ENCODE data around the gene YKT6.
"Not testable (repeated sequence)": the region's sequence is repeated elsewhere in the genome, so short reads cannot be mapped to it uniquely, and the experiment has no call there.

YKT6 gene

DNA sequence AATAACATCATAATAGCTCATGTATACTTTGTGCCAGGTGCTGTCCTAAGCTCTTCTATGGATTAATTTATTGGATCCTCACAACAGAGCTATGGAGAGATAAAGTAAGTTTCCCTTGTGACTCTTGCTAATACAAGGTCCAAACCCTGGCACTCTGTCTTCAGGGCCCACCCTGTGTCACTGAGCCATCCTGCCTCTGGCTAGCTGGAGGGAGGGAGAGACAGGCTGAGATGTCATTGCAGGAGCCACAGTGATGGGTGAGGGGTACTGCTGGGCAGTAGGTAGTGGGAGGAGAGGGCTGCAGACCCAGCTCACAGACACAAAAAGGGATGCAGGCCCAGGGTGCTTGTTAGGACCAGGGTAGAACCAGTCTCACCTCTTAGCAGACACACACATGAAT lies 28.4 kb upstream of the YKT6 start:
- DNase-seq (ENCODE audit: low spot score), result no peak

DNA sequence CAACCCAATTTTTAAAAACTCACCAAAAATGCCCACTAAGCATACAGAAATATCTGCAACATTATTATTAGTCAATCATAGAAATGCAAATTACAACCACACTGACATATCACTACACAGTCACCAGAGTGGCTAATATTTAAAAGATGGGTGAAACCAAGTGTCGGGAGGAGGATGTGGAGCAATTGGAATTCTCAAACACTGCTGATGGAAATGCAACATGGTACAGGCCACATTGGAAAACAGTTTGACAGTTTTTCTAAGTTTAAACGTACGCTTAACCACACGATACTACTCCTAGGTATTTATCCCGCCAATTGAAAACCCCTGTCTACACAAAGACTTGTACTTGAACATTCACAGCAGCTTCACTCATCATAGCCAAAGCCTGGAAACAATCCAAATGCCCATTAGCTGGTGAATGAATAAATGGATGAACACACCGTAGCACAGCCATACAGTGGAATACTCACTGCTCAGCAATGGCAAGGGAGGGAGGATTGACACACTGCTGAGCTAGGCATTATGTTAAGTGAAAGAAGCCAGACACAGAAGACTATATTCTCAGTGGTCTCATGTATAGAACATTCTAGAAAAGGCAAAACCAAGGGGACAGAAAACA lies 27.9 kb upstream of the YKT6 start:
- no peak for DNase-seq (ENCODE audit: low spot score)

DNA sequence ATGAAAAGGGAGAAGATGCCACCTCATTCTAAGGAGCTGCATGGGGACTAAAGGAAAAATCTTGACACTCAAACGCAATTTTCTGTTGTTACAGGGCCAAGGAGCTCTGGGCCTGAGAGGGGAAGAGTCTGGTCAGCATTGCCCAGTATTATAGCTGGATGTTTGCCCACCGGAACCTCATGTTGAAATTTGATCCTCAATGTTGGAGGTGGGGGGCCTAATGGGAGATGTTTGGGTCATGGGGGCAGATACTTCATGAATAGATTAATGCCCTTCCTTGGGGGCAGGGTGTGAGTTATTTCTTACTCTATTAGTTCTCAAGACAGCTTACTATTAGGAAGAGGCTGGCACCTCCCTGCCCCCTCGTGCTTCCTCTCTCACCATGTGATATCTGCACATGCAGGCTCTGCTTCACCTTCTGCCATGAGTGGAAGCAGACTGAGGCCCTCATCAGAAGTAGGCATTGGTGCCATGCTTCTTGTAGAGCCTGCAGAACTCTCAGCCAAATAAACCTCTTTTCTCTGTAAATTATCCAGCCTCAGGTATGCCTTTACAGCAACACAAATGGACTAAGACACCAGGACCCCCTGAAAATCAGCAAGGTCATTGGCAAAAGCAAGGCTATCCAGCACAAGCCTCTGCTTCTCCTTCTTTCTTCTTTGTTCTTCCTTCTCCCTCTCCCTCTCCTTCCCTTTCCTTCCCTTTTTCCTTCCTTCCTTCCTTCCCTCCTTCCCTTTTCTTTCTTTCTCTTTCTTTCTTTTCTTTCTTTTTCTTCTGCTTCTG lies 26.7 kb upstream of the YKT6 start:
- no peak for DNase-seq (ENCODE audit: low spot score)

DNA sequence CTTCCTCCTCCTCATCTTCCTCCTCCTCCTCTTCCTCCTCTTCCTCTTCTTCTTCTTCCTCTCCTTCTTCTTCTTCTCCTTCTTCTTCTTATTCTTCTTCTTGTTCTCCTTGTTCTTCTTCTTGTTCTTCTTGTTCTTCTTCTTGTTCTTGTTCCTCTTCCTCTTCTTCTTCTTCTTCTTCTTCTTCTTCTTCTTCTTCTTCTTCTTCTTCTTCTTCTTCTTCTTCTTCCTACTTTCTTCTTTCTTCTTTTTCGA lies 26.2 kb upstream of the YKT6 start:
- not testable (repeated sequence) for DNase-seq (ENCODE audit: low spot score)

DNA sequence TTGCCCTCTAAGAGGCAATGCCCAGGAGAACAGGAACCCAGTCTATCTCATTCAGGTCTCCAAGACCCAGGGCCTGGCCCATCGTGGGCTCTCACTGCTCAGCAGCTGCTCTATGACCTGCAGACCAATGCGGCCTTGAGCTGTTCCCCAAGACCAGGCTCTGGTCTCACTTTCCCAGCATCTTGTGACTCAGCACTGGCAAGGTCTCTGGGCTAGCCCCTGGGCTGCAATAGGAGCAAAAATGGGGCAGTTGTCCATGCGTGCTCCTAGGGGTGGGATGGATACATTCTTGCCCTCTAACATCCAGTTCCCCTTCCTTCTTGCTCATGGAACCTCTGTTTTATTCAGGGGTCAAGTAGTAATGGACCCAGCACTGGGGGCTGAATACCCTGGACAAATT lies 25.0 kb upstream of the YKT6 start:
- no peak for DNase-seq (ENCODE audit: low spot score)

DNA sequence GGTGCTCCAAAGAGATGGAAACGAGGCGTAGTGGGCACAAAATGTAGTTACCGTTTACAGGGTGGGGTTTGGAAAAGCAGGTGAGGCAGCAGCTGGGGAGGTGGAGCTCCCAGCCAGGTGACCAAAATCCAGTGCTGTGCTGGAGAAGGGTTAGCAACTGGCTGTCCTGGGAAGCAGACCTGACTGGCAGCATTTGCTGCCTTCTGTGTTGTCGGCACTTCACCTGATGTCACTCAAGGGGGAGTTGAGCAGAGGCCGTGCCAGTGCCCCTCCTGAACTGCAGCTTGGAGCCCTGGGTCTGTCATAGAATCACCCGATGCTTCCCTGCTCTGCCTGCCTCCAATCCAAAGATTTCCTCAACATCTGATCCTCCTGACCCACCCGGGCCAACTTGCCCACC lies 24.3 kb upstream of the YKT6 start:
- no peak for DNase-seq (ENCODE audit: low spot score)

DNA sequence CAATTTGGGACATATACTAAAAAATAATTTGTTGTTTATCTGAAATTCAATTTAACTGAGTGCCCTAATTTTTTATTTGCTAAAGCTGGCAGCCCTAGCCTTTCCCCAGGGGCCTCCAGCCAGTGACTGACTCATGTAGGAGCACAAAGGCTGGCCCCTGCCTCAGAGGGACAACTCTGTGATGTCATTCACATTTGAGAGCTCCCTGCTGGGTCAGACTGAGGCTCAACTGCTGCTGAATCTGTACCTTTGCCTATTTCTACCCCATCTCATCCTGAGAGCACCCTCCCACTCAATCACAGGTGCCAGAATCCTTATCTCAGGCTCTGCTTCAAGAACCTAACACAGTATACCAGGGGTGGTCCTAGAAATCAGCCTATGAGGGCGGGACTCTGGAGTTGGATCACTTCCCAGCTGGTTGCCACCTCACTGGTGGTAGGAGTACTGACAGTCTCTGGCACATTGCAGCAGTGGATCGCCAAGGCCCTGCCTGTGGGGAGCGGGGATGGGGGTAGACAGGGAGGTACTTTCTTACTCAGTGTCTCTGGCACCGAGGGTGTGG lies 23.1 kb upstream of the YKT6 start:
- DNase-seq (ENCODE audit: low spot score), result no peak

DNA sequence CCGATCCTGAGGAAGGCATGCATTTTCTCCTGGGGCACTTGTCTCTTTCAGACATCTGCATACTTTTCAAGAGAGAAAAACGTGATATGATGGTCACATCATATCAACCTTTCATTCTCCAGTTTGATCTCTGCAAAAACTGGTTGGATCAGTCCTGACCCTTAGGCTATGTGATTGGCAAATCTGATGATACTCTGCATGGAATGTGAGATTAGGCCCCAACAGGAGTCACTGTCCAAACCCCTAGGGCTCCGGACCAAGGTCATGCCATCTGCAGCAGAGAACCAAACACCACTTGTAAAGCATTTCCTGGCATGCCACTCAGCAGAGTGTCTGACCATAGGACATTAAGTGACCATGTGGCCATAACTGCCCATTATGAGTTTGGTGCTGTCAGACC lies 20.1 kb upstream of the YKT6 start:
- DNase-seq (ENCODE audit: low spot score), result no peak

DNA sequence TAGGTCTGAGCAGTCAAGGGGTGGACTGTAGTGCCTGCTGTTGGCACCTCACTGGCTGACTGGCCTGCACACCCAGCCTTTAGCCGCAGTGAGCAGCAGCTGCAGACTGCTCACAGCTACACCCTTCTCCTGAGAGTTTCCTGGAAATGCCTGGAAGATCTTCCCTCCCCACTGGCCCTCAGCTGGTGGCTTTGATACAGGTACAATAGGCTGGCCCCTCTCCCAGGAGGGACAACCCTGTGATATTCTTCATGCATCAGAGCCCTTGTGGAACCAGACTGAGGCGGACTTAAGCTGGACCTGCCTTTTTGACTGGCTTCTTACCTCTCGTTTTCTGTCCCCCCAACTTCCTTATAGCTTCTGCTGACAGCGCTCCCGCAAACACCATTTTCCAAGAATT lies 18.0 kb upstream of the YKT6 start:
- no peak for DNase-seq (ENCODE audit: low spot score)

DNA sequence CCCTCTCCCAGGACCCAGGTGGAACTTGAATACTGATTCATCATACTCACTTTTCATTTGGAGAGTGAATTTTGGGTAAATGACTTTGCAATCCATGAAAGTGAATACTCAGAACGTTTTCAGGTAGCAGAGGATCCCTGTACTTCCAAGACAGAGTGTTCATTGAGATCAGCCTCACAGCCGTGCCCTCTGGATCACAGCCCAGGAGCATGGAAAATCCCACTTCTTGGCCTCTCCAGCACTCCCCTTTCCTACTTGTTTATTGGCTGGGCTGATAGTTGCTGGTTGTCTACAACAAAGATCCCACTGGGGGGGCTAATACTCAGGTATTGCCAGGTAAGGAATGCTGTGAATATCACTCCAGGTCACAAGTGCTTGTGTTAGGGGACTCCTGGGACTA lies 17.4 kb upstream of the YKT6 start:
- DNase-seq (ENCODE audit: low spot score), result no peak

DNA sequence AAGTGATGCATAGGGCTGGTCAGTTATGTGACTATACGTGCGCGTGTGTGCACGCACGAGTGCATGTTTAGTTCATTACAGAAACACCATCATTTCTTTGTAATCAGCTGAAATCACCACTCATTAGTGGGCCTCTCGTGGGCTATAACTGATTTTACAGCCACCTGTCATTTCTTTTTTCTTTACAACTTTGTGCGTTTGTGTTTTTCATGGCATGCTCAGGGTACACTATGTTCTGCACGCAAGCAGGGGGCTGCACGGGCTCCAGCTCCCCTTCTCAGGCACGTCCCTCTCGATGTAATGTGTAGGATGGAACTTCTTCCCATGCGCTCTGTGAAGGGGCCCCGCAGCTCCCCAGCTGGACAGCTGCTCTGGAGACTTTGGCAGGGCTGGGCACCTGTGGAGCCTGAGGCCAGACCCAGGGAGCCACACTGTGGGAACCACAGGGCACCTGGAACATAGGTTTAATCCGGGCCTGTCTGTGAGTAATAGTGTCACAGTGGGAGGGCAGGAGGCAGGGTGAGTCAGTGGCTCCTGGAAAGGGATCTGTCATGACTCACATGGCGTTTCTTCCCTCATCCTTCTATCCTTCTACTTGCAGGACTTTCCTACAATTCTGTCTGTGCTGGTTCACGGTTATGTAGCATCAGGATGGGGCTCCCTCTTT lies 16.4 kb upstream of the YKT6 start:
- no peak for DNase-seq (ENCODE audit: low spot score)

DNA sequence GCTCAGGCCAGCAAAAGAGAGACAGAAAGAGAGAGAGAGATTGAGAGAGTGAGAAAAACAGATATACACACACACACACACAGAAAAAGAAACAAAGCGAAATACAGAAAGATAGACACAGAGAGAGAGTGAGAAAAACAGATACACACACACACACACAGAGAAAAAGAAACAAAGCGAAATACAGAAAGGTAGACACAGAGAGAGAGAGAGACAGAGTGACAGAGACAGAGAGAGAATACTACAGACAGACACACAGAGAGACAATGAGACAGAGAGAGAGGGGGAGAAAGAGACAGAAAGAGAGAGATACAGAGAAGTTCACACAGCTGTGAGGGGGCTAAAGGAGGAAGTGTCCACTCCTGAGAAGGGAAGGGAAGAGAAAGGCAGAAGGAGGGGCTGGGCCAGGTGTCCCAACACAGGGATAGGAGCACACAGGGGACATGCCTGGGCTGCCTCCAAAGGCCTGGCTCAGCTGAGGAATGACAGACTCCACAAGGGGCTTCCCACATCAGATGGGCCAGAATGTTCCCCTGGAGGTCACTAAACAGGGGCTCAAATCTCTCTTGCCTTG lies 15.8 kb upstream of the YKT6 start:
- DNase-seq (ENCODE audit: low spot score), result no peak

DNA sequence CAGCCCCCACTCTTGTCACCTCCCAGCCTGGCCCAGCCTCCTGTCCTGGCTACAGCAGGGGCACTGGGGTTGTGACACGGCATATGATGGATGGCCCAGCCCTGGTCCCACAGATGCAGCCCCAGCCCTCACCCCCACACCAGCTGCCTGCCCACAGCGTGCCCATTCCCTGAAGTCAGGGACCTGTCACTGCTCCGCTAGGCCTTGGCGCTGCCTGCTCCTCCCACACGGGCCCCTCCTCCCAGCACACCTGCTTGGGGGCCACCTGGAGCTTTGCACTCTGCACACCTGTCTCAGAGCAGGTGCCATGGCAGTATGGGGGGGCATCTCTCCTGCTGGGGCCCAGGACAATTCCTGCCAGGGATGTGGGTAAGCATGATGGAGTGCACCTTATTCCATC lies 15.0 kb upstream of the YKT6 start:
- DNase-seq (ENCODE audit: low spot score), result no peak

DNA sequence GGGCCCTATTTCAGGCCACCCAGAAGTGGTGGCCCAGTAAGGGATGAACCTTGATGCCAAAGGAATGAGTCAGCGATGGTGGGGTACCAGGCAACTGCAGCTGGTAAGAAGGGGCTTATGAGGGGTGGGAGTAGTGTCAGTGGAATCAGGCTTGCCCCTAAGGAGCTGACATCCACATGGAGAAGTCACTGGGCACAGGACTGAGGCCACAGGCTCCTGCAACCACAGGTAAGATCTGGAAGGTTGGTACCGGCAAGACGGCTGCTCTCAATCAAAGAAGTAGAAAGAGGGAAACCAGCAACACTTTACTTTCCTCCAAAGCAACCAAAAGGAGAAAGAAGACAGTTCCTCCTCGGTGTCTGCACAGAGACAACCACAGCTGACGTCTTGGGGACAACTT lies 14.0 kb upstream of the YKT6 start:
- no peak for DNase-seq (ENCODE audit: low spot score)

DNA sequence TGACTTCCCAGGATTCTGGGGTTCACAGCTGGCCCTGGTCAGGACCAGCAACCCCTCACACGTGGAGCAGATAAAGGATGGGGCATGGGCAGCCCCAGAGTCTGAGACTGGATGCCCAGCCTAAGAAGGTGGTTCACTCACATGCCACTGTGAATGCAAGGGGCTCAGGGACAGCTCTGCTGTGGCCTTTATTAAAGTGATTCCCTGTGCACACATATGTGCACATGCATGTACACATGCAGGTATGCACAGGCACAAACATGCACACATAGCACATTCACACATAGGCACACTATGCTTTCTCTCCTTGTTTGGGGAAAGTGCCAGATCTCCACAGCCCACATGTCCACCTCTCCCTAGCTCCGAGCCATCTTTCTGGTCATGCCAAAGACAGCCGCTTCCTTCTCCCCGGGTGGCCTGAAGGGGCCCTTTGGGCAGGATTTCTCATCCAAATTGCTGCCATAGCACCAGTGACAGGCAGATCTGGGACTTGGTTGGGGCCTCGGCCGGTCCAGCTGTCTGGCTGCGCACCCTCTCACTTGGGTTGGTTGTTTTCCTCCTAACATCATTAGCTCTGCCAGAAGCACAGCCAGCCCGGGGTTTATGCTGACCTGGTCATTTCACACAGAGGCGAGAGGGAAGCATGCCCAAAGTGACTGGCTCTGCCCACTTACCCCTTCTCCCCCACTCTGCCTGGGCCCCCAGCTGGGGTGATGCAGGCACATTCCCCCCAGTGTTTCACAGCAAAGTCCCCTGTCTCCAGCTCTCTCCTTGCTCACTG lies 13.0 kb upstream of the YKT6 start:
- DNase-seq (ENCODE audit: low spot score), result no peak

DNA sequence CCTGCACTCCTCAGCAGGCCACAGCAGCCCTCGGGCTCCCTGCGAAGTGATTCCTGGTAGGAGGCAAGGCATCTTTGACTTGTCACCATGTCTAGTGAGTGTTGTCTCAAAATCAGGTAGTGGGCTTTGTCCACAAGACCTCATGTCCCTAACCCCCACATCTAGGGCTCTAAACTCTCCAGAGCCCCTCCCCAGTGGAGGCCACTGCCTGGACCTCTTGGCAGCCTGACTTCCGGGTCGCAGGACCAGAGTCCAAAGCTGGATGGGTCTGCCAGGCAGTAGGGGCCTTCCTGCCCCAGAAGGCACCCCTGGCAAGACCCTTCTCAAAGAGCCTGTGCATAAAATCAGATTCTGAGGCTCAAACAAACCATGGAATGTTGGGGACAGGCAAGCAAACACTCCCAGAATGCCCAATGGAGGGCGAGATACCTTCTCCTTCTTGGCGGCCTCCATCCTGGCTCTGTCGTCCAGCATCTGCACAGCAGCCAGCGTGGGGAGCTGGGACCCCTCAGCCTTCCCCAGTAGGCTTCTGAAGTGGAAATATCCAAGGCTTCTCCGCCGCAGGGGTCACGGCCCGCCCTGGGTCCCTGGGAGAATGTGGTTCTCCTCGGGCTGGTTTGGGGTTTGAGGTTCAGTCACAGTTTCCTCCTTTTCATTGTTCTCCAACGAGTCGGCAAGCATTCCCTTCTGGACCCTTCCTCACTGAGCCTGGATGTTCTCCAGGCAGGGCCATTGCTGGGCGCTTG lies 12.1 kb upstream of the YKT6 start:
- no peak for DNase-seq (ENCODE audit: low spot score)

DNA sequence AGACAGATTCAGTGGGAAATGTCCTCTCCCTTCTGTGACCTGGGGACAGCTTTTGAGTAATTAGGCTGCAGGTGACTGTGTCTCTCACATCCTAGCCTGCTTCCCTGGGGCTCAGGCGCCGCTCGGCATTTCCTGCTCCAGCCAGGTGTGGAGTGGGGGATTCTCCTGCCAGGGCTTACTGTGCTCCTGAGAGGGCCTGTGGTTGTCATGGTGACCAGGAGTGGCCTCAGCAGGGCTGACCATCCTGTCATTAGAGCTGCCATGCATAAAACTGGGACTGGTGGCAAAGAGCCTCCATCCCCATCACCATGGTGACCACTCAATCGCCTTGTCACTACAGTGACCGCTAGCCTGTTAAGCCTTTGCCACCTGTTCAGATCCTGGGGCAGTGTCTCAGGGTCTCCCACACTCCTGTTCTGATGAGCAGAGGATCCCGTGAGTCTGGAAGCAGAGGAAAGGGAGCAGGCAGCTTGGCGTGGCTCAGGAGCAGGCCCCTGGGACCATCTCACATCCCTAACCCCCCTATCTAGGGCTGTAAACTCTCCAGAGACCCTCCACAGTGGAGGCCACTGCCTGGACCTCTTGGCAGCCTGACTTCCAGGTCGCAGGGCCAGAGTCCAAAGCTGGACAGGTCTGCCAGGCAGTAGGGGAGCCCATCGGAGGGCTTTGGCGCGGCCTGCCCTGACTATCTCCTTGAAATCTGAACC lies 11.3 kb upstream of the YKT6 start, which contains the start of gene GCK:
Gene GCK, minus strand, starts transcription at position 154 of the 707 bp plus-strand sequence. CDS start 486 bp downstream, outside the sequence.
- DNase-seq (ENCODE audit: low spot score), result no peak

DNA sequence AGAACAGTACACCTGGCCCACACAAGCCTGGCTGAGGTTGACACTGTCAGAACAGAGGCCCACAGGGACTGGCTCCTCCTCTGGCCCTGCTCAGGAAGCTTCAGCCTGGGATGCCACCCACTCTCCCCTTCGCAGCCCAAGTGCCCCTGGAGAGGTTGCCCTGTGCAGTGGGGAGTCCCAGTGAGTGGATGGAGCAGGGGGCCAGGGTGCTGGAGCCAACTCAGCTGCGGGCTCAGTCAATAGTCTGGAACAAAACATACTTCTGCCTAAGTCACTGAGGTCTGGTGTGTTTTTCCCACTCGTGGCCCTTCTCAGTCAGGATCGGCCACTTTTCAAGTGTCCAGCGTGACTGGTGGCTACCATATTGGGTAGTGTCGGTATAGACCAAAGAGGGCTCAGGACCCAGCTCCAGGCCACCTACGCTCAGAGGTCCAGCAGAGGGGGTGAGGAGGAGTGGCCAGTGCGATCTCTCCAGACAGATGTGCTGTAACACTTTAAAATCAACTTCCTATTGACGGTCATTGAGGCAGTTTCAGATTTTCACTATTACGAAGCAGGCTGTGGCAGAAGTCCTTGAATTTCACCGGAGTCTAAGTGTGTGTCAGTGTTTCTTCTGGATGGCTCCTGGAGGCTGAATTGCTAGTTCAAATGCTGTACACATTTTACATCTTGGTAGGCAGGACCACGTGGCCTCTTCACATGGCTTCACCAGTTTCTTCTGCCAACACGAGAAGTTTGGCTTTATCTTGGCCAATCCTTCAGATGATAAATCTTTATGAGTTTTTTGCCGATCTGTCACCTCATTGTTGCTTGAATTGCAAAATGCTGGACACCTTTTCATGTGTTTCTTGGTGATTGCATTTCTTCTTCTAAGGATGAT lies 10.5 kb upstream of the YKT6 start:
- DNase-seq (ENCODE audit: low spot score), result no peak

DNA sequence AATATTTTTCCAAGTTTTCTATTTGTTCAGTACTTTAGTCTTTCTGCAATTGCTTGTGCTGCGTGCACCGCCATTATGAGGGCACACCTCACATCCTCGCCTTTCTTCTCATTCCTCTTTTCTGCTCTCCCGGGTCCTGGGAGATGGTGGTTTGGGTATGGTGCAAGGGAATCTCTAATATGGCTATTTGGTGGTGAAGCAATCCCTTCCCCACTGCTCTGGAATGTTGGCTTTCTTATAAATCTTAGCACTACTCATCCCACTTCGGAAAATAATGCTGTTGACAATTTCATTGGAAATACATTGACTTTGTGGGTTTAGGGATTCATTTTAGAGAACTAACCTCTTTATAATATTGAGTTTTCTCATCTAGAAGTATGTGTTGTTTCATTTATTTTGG lies 9.6 kb upstream of the YKT6 start:
- no peak for DNase-seq (ENCODE audit: low spot score)
